ENCODE measurements around the gene NUP210. TPM values are rescaled to one million over a fixed set of nuclear protein-coding genes. Genes with fewer than 3 reads are reported as not detected.

Gene NUP210
- total and polyA plus RNA-seq, 2 experiments from 2014 or later = 13.8 to 73.9 TPM

GRCh38 chr3:13370055-13370454, 50.1 kb downstream of the NUP210 start:
- no peaks in the 10 kb centered on the region for H3K79me2 ChIP-seq (replicated peaks; ENCODE audit: insufficient read depth)
- Mint-ChIP-seq H3K4me1 (peaks cover 16% of the 10 kb centered on the region), H3K27ac (no peak overlapping the region), H3K36me3 (ENCODE audit: low read depth) (peaks cover 49% of the 10 kb centered on the region), H3K9me3 (no peaks in the 10 kb centered on the region; the same call in 2 of the 3 replicates), H3K27me3 (ENCODE audit: insufficient read depth, low read depth, poor library complexity) (peaks cover 4% of the 10 kb centered on the region), H3K4me3 (no peak overlapping the region)
- H2AFZ ChIP-seq = no peak overlapping the region
- peaks cover 7% of the 10 kb centered on the region for H3K4me1 ChIP-seq (ENCODE audit: insufficient read depth)
- no peak overlapping the region for H3K4me3 ChIP-seq
- H4K20me1 ChIP-seq (replicated peaks; ENCODE audit: insufficient read depth) = no peaks in the 10 kb centered on the region
- no peaks in the 10 kb centered on the region for H3K9me2 ChIP-seq (ENCODE audit: insufficient read depth)
- no peak overlapping the region for H3K4me2 ChIP-seq
- no peaks in the 10 kb centered on the region for H3K27me3 ChIP-seq (ENCODE audit: insufficient read depth)
- H3K36me3 ChIP-seq (ENCODE audit: insufficient read depth) = peaks cover 7% of the 10 kb centered on the region
- H3F3A ChIP-seq (replicated peaks; ENCODE audit: low read depth) = no peaks in the 10 kb centered on the region; the same call in 1 of the 2 replicates
- TF ChIP-seq EZH2phosphoT487 (IDR thresholded peaks at IDR 0.05; ENCODE audit: unreplicated experiment) (no peak), CTCF (conservative IDR thresholded peaks at IDR 0.05; ENCODE audit: low read depth in 2 of 2) (no peak), CREB1 (CRISPR knock-in tag; IDR thresholded peaks at IDR 0.05; ENCODE audit: low read depth) (no peak), ZNF114 (CRISPR knock-in tag; IDR thresholded peaks at IDR 0.05) (no peak), REST (IDR thresholded peaks at IDR 0.05; ENCODE audit: unreplicated experiment) (no peak), EZH2 (IDR thresholded peaks at IDR 0.05; ENCODE audit: low read depth, unreplicated experiment) (no peak), JUNB (IDR thresholded peaks at IDR 0.05; ENCODE audit: unreplicated experiment) (no peak), ETS1 (IDR thresholded peaks at IDR 0.05) (no peak), STAT1 (IDR thresholded peaks at IDR 0.05; ENCODE audit: unreplicated experiment) (no peak), ZNF331 (CRISPR knock-in tag; IDR thresholded peaks at IDR 0.05; ENCODE audit: low read depth) (no peak), ZNF462 (CRISPR knock-in tag; IDR thresholded peaks at IDR 0.05) (no peak), POLR2AphosphoS5 (IDR thresholded peaks at IDR 0.05; ENCODE audit: low read depth) (no peak), NANOG (IDR thresholded peaks at IDR 0.05; ENCODE audit: borderline replicate concordance) (no peak)
- DNase-seq (ENCODE audit: low spot score) (no peak), ATAC-seq (no peak)
- H3K27ac ChIP-seq (ENCODE audit: low read depth) = no peak overlapping the region

All from GM23338 (cell line).